Stimulated activated CD4-positive, alpha-beta T cell treated with anti-CD3 and anti-CD28 coated beads, Interleukin-4, amount 100 ng/mL, for 48 hours (primary cell): ENCODE data around the gene JTB.

Experiments used
- DNase-seq, 2 donors: peaks; one replicate each; pipeline ENCODE4 v3.0.0-alpha.2; 2020; ENCODE audit warnings: low read depth in 2 of 2

Gene JTB

GRCh38 chr1:153932156-153933131, 45.0 kb downstream of the JTB start:
- no peak for DNase-seq

GRCh38 chr1:153929981-153930948, 47.2 kb downstream of the JTB start:
- no peak for DNase-seq

GRCh38 chr1:153929426-153929825, 48.0 kb downstream of the JTB start:
- DNase-seq: no peak

- DNase-seq: no peak
These were observed 48.6 kb downstream of the JTB start for GRCh38 chr1:153928791-153929341.

- no peak for DNase-seq
These were observed 49.2 kb downstream of the JTB start for GRCh38 chr1:153928245-153928644.

GRCh38 chr1:153926405-153926804, 51.1 kb downstream of the JTB start:
- no peak for DNase-seq
